ENCODE results near the gene FANK1.
A peak's percentile ranks its signal among the peaks of the same experiment; 100 is the strongest.
"Not testable (repeated sequence)": the region's sequence is repeated elsewhere in the genome, so short reads cannot be mapped to it uniquely, and the experiment has no call there.

FANK1 gene, protein sequence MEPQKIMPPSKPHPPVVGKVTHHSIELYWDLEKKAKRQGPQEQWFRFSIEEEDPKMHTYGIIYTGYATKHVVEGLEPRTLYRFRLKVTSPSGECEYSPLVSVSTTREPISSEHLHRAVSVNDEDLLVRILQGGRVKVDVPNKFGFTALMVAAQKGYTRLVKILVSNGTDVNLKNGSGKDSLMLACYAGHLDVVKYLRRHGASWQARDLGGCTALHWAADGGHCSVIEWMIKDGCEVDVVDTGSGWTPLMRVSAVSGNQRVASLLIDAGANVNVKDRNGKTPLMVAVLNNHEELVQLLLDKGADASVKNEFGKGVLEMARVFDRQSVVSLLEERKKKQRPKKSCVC

GRCh38 chr10:125896088-125896934 is at the start of gene FANK1:
Gene FANK1 (plus strand): TSS chr10:125896564. CDS start chr10:125896643, 79 bp downstream.
- not testable (repeated sequence) for H3K4me1 ChIP-seq (ENCODE audit: insufficient read depth, insufficient read length); H3K9me3 ChIP-seq (ENCODE audit: insufficient read depth, low read length); H3K36me3 ChIP-seq (ENCODE audit: insufficient read depth, insufficient read length, low read length); H3K27me3 ChIP-seq (ENCODE audit: insufficient read depth, insufficient read length)
- Histone ChIP-seq H3K4me3 (ENCODE audit: insufficient read length, low read depth) (peak within 1 kb of the TSS; percentile 49), H3K9ac (ENCODE audit: insufficient read length, low read depth) (peak within 1 kb of the TSS; percentile 61)
- peak; percentile 58 for DNase-seq (ENCODE audit: low read depth, low spot score)

- H3K27me3 ChIP-seq (ENCODE audit: insufficient read depth, insufficient read length), result no peaks in the 10 kb centered on the region
- TF ChIP-seq ZNF274 (IDR thresholded peaks at IDR 0.05; ENCODE audit: low read depth, low read length) (no peak), SUZ12 (IDR thresholded peaks at IDR 0.05; ENCODE audit: extremely low read depth, insufficient read depth, insufficient read length) (no peak), YY1 (IDR thresholded peaks at IDR 0.05; ENCODE audit: insufficient read depth, insufficient read length) (no peak)
- no peaks in the 10 kb centered on the region for H3K4me1 ChIP-seq (ENCODE audit: insufficient read depth, insufficient read length)
- peaks cover 49% of the 10 kb centered on the region for H3K36me3 ChIP-seq (ENCODE audit: insufficient read depth, insufficient read length, low read length)
- DNase-seq (ENCODE audit: low read depth, low spot score), result no peak
- H3K4me3 ChIP-seq (ENCODE audit: insufficient read length, low read depth), result no peak overlapping the region
- no peak overlapping the region for H3K9ac ChIP-seq (ENCODE audit: insufficient read length, low read depth)
- no peaks in the 10 kb centered on the region for H3K9me3 ChIP-seq (ENCODE audit: insufficient read depth, low read length)
These were observed 49.5 kb upstream of the FANK1 start for GRCh38 chr10:125846894-125847293.

GRCh38 chr10:125848371-125848770 is 48.0 kb upstream of the FANK1 start:
- H3K27me3 ChIP-seq (ENCODE audit: insufficient read depth, insufficient read length), result no peaks in the 10 kb centered on the region
- H3K4me3 ChIP-seq (ENCODE audit: insufficient read length, low read depth), result no peak overlapping the region
- TF ChIP-seq ZNF274 (IDR thresholded peaks at IDR 0.05; ENCODE audit: low read depth, low read length), result no peak
- TF ChIP-seq SUZ12 (IDR thresholded peaks at IDR 0.05; ENCODE audit: extremely low read depth, insufficient read depth, insufficient read length), result no peak
- TF ChIP-seq YY1 (IDR thresholded peaks at IDR 0.05; ENCODE audit: insufficient read depth, insufficient read length), result no peak
- H3K9me3 ChIP-seq (ENCODE audit: insufficient read depth, low read length), result no peaks in the 10 kb centered on the region
- H3K9ac ChIP-seq (ENCODE audit: insufficient read length, low read depth), result no peak overlapping the region
- H3K36me3 ChIP-seq (ENCODE audit: insufficient read depth, insufficient read length, low read length), result peaks cover 51% of the 10 kb centered on the region
- DNase-seq (ENCODE audit: low read depth, low spot score), result no peak
- no peaks in the 10 kb centered on the region for H3K4me1 ChIP-seq (ENCODE audit: insufficient read depth, insufficient read length)

- no peaks in the 10 kb centered on the region for H3K4me1 ChIP-seq (ENCODE audit: insufficient read depth, insufficient read length)
- TF ChIP-seq ZNF274 (IDR thresholded peaks at IDR 0.05; ENCODE audit: low read depth, low read length) (no peak), YY1 (IDR thresholded peaks at IDR 0.05; ENCODE audit: insufficient read depth, insufficient read length) (no peak)
- no peaks in the 10 kb centered on the region for H3K27me3 ChIP-seq (ENCODE audit: insufficient read depth, insufficient read length)
- DNase-seq (ENCODE audit: low read depth, low spot score), result no peak
- H3K4me3 ChIP-seq (ENCODE audit: insufficient read length, low read depth), result no peak overlapping the region
- peaks cover 46% of the 10 kb centered on the region for H3K36me3 ChIP-seq (ENCODE audit: insufficient read depth, insufficient read length, low read length)
- H3K9ac ChIP-seq (ENCODE audit: insufficient read length, low read depth), result no peak overlapping the region
- no peaks in the 10 kb centered on the region for H3K9me3 ChIP-seq (ENCODE audit: insufficient read depth, low read length)
These were observed 47.5 kb upstream of the FANK1 start for GRCh38 chr10:125848857-125849256.

DNA sequence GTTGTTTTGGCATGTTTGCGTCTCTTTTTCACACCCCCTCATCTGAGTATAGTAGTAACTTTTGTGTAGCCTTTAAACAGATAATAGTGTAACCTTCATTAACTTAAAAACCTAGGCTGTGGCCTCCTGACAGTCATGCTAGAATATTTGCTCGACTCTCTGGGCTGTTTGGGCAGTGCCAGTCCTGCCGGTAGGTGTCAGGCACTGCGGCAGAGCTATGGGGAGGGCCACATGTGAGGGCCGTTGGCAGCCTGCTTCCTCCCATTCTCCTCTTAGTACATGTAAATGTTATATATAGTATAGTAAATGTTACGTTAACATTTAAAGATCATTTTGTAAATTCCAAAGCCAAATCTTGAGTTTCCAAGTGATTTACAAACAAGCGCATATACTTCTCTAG is 46.9 kb upstream of the FANK1 start:
- Histone ChIP-seq H3K27me3 (ENCODE audit: insufficient read depth, insufficient read length) (no peaks in the 10 kb centered on the region), H3K36me3 (ENCODE audit: insufficient read depth, insufficient read length, low read length) (peaks cover 46% of the 10 kb centered on the region), H3K4me3 (ENCODE audit: insufficient read length, low read depth) (no peak overlapping the region), H3K9me3 (ENCODE audit: insufficient read depth, low read length) (no peaks in the 10 kb centered on the region), H3K4me1 (ENCODE audit: insufficient read depth, insufficient read length) (no peaks in the 10 kb centered on the region), H3K9ac (ENCODE audit: insufficient read length, low read depth) (no peak overlapping the region)
- TF ChIP-seq ZNF274 (IDR thresholded peaks at IDR 0.05; ENCODE audit: low read depth, low read length) (no peak), YY1 (IDR thresholded peaks at IDR 0.05; ENCODE audit: insufficient read depth, insufficient read length) (no peak), SUZ12 (IDR thresholded peaks at IDR 0.05; ENCODE audit: extremely low read depth, insufficient read depth, insufficient read length) (no peak)
- no peak for DNase-seq (ENCODE audit: low read depth, low spot score)

GRCh38 chr10:125850766-125851731 is 45.3 kb upstream of the FANK1 start:
- no peak for DNase-seq (ENCODE audit: low read depth, low spot score)
- H3K36me3 ChIP-seq (ENCODE audit: insufficient read depth, insufficient read length, low read length), result peaks cover 38% of the 10 kb centered on the region
- TF ChIP-seq YY1 (IDR thresholded peaks at IDR 0.05; ENCODE audit: insufficient read depth, insufficient read length) (no peak), ZNF274 (IDR thresholded peaks at IDR 0.05; ENCODE audit: low read depth, low read length) (no peak), SUZ12 (IDR thresholded peaks at IDR 0.05; ENCODE audit: extremely low read depth, insufficient read depth, insufficient read length) (no peak)

More at GRCh38 chr10:125850766-125851731, 45.3 kb upstream of the FANK1 start:
- Histone ChIP-seq H3K4me1 (ENCODE audit: insufficient read depth, insufficient read length) (no peaks in the 10 kb centered on the region), H3K27me3 (ENCODE audit: insufficient read depth, insufficient read length) (no peaks in the 10 kb centered on the region), H3K4me3 (ENCODE audit: insufficient read length, low read depth) (no peak overlapping the region), H3K9me3 (ENCODE audit: insufficient read depth, low read length) (no peaks in the 10 kb centered on the region), H3K9ac (ENCODE audit: insufficient read length, low read depth) (no peak overlapping the region)

Data from NT2/D1 (cell line).